Breast epithelium (tissue), 4 donors: ENCODE data around the gene PRKX. TPM values are rescaled to one million over a fixed set of nuclear protein-coding genes. Genes with fewer than 3 reads are reported as not detected.

Experiments
- DNase-seq, 2 donors: peaks; one replicate each; pipeline ENCODE4 v3.0.0-alpha.2; 2019; ENCODE audit warnings: low spot score in 2 of 2
- H3K27ac ChIP-seq, 2 donors: fragments of 200-600 bp; sonication (generic) in 1 of 2; one replicate each; pipeline ENCODE4 v1.5.1; 2016 to 2019; ENCODE audit warnings: mild to moderate bottlenecking in 1 of 2
- H3K27me3 ChIP-seq, 2 donors: fragments of 200-600 bp; sonication (generic) in 1 of 2; one replicate each; pipeline versions ENCODE4 v1.5.1 to v1.6.0; 2017 to 2019; ENCODE audit warnings: control low read depth in 1 of 2, mild to moderate bottlenecking in 1 of 2
- H3K36me3 ChIP-seq: fragments of 200-600 bp; one replicate; pipeline ENCODE4 v1.5.1; 2019
- H3K4me1 ChIP-seq, 2 donors: fragments of 200-600 bp; sonication (generic); one replicate each; pipeline ENCODE4 v1.5.1; 2016 to 2019; ENCODE audit warnings: control low read depth in 1 of 2
- H3K4me3 ChIP-seq, 3 donors: fragments of 200-600 bp; sonication (generic); 1 replicate in 2 of 3; 2 replicates in 1 of 3; pipeline ENCODE4 v1.5.1; 2016 to 2019; ENCODE audit warnings: mild to moderate bottlenecking in 3 of 3, moderate library complexity in 2 of 3
- H3K9me3 ChIP-seq, 2 donors: fragments of 200-600 bp; sonication (generic) in 1 of 2; one replicate each; pipeline ENCODE4 v1.5.1; 2016 to 2019; ENCODE audit warnings: control low read depth in 1 of 2
- POLR2A ChIP-seq: fragments of 450-650 bp; IDR thresholded peaks from one replicate; pipeline ENCODE4 v1.6.1; 2016; ENCODE audit warnings: antibody characterized with exemption, mild to moderate bottlenecking, moderate library complexity
- POLR2AphosphoS5 ChIP-seq, 3 donors: sonication (generic); formaldehyde crosslinking; IDR thresholded peaks; one replicate each; pipeline ENCODE4 v1.6.1; 2017; ENCODE audit warnings: antibody characterized with exemption in 3 of 3
- intact Hi-C: fragments of 100-400 bp; cut with DNase I; formaldehyde crosslinking; loops from one replicate; pipeline ENCODE4 v1.15.1; 2023; ENCODE audit warnings: low total_unique reads
- total RNA-seq, 3 donors: library from RNA; depleted of rRNA; stranded (reverse); fragments of >200 nt; gene quantifications; one replicate each; pipeline ENCODE4 v1.1.0, GENCODE V29; 2016
- TF ChIP-seq, protein P1 (sequence below), 3 donors: fragments of 450-650 bp; IDR thresholded peaks; one replicate each; pipeline ENCODE4 v1.5.1; 2016 to 2017; ENCODE audit warnings: antibody characterized with exemption in 3 of 3, mild to moderate bottlenecking in 3 of 3, moderate library complexity in 3 of 3

Gene PRKX
- total RNA-seq, 3 donors from 2014 or later: 9.4 to 28.5 (median 27.1) TPM

GRCh38 chrX:3589474-3589873 is 124.0 kb downstream of the PRKX start:
- Histone ChIP-seq H3K9me3 (no peaks in the 10 kb centered on the region), H3K27me3 (no peaks in the 10 kb centered on the region), H3K4me3 (no peak overlapping the region), H3K36me3 (no peaks in the 10 kb centered on the region), H3K4me1 (no peaks in the 10 kb centered on the region), H3K27ac (no peak overlapping the region)
- DNase-seq: no peak
- intact Hi-C loops: no loop called here
- TF ChIP-seq, protein P1, sequence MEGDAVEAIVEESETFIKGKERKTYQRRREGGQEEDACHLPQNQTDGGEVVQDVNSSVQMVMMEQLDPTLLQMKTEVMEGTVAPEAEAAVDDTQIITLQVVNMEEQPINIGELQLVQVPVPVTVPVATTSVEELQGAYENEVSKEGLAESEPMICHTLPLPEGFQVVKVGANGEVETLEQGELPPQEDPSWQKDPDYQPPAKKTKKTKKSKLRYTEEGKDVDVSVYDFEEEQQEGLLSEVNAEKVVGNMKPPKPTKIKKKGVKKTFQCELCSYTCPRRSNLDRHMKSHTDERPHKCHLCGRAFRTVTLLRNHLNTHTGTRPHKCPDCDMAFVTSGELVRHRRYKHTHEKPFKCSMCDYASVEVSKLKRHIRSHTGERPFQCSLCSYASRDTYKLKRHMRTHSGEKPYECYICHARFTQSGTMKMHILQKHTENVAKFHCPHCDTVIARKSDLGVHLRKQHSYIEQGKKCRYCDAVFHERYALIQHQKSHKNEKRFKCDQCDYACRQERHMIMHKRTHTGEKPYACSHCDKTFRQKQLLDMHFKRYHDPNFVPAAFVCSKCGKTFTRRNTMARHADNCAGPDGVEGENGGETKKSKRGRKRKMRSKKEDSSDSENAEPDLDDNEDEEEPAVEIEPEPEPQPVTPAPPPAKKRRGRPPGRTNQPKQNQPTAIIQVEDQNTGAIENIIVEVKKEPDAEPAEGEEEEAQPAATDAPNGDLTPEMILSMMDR (IDR thresholded peaks at IDR 0.05): no peak
- TF ChIP-seq POLR2AphosphoS5 (IDR thresholded peaks at IDR 0.05): no peak

GRCh38 chrX:3585719-3586118 is 127.7 kb downstream of the PRKX start:
- intact Hi-C loops: no loop called here
- no peaks in the 10 kb centered on the region for H3K36me3 ChIP-seq
- no peaks in the 10 kb centered on the region for H3K27me3 ChIP-seq
- DNase-seq: no peak
- H3K27ac ChIP-seq: no peak overlapping the region
- H3K4me1 ChIP-seq: no peaks in the 10 kb centered on the region
- H3K4me3 ChIP-seq: no peak overlapping the region
- TF ChIP-seq POLR2AphosphoS5 (IDR thresholded peaks at IDR 0.05): no peak
- no peak for TF ChIP-seq POLR2A
- TF ChIP-seq, protein P1 (IDR thresholded peaks at IDR 0.05): no peak
- no peaks in the 10 kb centered on the region for H3K9me3 ChIP-seq

DNA sequence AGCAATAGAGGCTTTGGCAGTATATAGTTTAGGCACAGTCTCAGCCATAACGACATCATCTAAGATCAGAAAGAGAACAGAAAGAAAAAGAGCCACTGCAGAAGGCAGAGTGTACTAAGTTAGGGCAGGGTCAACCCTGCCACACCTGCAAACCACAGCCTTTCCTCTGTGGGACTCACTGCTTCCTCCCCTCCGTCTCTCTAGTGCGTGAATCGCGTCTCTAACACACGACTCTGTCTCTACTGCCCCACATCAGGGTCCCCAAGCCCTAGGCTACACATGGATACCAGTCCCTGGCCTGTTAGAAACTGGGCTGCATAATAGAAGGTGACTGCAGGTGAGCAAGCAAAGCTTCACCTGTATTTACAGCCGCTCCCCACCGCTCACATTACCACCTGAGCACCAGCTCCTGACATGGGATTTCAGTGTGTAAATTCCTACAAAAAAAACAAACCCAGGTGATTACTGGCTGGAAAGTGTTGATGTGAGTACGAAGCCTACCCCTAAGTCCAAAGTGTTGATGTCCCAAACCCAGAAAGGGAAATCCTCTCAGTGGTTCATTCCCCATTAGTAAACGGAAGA is 128.9 kb downstream of the PRKX start:
- no peaks in the 10 kb centered on the region for H3K27me3 ChIP-seq
- no peaks in the 10 kb centered on the region for H3K4me1 ChIP-seq
- TF ChIP-seq POLR2A (no peak), POLR2AphosphoS5 (IDR thresholded peaks at IDR 0.05) (no peak)
- TF ChIP-seq, protein P1 (IDR thresholded peaks at IDR 0.05): no peak
- H3K36me3 ChIP-seq: no peaks in the 10 kb centered on the region
- no peak overlapping the region for H3K27ac ChIP-seq
- H3K4me3 ChIP-seq: no peak overlapping the region
- intact Hi-C loops: no loop called here
- DNase-seq: no peak
- no peaks in the 10 kb centered on the region for H3K9me3 ChIP-seq

DNA sequence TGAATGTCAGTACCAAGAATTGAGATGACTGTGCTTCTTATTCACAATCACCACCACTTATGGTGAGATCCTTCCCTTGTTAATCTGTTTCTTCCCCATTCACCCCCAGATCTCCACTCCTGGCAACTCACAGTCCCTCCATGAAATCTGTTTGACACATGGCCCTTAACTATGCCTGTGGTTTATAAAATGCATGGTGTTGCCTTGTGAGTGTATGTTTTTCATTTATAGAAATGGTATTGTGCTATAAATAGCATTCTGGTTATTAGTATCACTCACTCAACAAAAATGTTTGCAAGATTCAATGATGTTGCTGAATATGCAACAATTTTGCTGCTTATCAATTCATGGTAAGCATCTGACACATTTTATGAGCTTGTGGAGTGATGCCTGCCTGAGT is 131.0 kb downstream of the PRKX start:
- no peak overlapping the region for H3K27ac ChIP-seq
- H3K4me3 ChIP-seq: no peak overlapping the region
- intact Hi-C loops: no loop called here
- DNase-seq: no peak
- H3K4me1 ChIP-seq: no peaks in the 10 kb centered on the region
- H3K27me3 ChIP-seq: no peaks in the 10 kb centered on the region
- H3K9me3 ChIP-seq: no peaks in the 10 kb centered on the region
- no peak for TF ChIP-seq POLR2AphosphoS5 (IDR thresholded peaks at IDR 0.05)
- no peak for TF ChIP-seq POLR2A
- TF ChIP-seq, protein P1 (IDR thresholded peaks at IDR 0.05): no peak
- H3K36me3 ChIP-seq: no peaks in the 10 kb centered on the region

GRCh38 chrX:3581609-3582108 is 131.8 kb downstream of the PRKX start:
- Histone ChIP-seq H3K4me1 (no peaks in the 10 kb centered on the region), H3K27ac (no peak overlapping the region), H3K36me3 (no peaks in the 10 kb centered on the region), H3K27me3 (no peaks in the 10 kb centered on the region), H3K4me3 (no peak overlapping the region), H3K9me3 (no peaks in the 10 kb centered on the region)
- no peak for TF ChIP-seq POLR2A
- TF ChIP-seq POLR2AphosphoS5 (IDR thresholded peaks at IDR 0.05): no peak
- TF ChIP-seq, protein P1 (IDR thresholded peaks at IDR 0.05): no peak
- intact Hi-C loops: no loop called here
- no peak for DNase-seq
